HepG2 (cell line): ENCODE data around the gene ULBP2. TPM values are rescaled to one million over a fixed set of nuclear protein-coding genes. Genes with fewer than 3 reads are reported as not detected.

Experiments used
- ATAC-seq: fragments of 200-7000 bp; cut with Tn5 transposase; 3 replicates; pipeline ENCODE4 v1.9.1; 2020; ENCODE audit warnings: mild to moderate bottlenecking, moderate library complexity
- BruUV-seq: library from RNA; stranded (reverse); fragments of 400-500 nt; replicated peaks from 2 replicates; lab custom pipeline; 2021; lab: Mats Ljungman, UMichigan
- CTCF ChIA-PET: fragments of 300-600 bp; formaldehyde crosslinking; extraction: SDS; loops from one replicate; lab custom pipeline; 2021; ENCODE audit warnings: low total read pairs, inconsistent platforms, low intra/inter-chr PET ratio; lab: Yijun Ruan, JAX
- POLR2A ChIA-PET: fragments of 350-600 bp; sonication (Branson Sonifier 250); formaldehyde crosslinking; loops from one replicate; lab custom pipeline; 2020; ENCODE audit warnings: antibody characterized with exemption, inconsistent platforms; lab: Yijun Ruan, JAX
- DNase-seq: peaks from one replicate; pipeline ENCODE4 v3.0.0-alpha.2; 2015; ENCODE audit warnings: low spot score
- FAIRE-seq: peaks from 3 replicates; lab custom pipeline; 2011; peaks lifted over from hg19 to GRCh38; lab: Jason Lieb, UNC
- H2AFZ ChIP-seq: one replicate; pipeline ENCODE4 v1.6.1; 2011; ENCODE audit warnings: low read length, inconsistent platforms
- H3K27ac ChIP-seq: fragments of 300-600 bp; 3 replicates; pipeline ENCODE4 v1.8.0; 2011; ENCODE audit warnings: mixed run types, mild to moderate bottlenecking, mixed read lengths, low read length, inconsistent platforms; ENCODE audit not compliant: insufficient read depth; ENCODE audit errors: extremely low read length
- H3K27me3 ChIP-seq, 2 experiments: fragments of 200-600 bp in 1 of 2; 2 replicates in 1 of 2; 3 replicates in 1 of 2; pipeline versions ENCODE4 v1.6.0 to v1.8.0; 2011; ENCODE audit warnings: low read length in 2 of 2, mild to moderate bottlenecking in 2 of 2, moderate library complexity in 2 of 2, inconsistent platforms in 1 of 2; ENCODE audit not compliant: insufficient read depth in 2 of 2, control insufficient read depth in 1 of 2
- H3K36me3 ChIP-seq, 2 experiments: fragments of 200-600 bp in 1 of 2; replicated peaks in 1 of 2; 2 replicates in 1 of 2; 3 replicates in 1 of 2; pipeline versions ENCODE4 v1.5.1 to v1.8.0; 2011; ENCODE audit warnings: low read length in 2 of 2, inconsistent platforms in 1 of 2; ENCODE audit not compliant: insufficient read depth in 2 of 2, control insufficient read depth in 1 of 2
- H3K4me1 ChIP-seq: 2 replicates; pipeline ENCODE4 v1.5.1; 2012; ENCODE audit warnings: low read length, inconsistent platforms; ENCODE audit not compliant: insufficient read depth
- H3K4me2 ChIP-seq: 2 replicates; pipeline ENCODE4 v1.6.0; 2011; ENCODE audit warnings: low read depth, low read length, inconsistent platforms
- H3K4me3 ChIP-seq, 3 experiments: fragments of 200-600 bp in 1 of 3; sonication (generic), shearing (Covaris generic) in 1 of 3; replicated peaks in 1 of 3; 2 replicates each; pipeline ENCODE4 v1.5.1; 2011 to 2016; ENCODE audit warnings: low read length in 3 of 3, inconsistent platforms in 2 of 3, low read depth in 2 of 3, mild to moderate bottlenecking in 2 of 3, control low read depth in 1 of 3, mixed read lengths in 1 of 3; ENCODE audit not compliant: insufficient read depth in 1 of 3
- H3K79me2 ChIP-seq: one replicate; pipeline ENCODE4 v1.6.1; 2011; ENCODE audit warnings: low read length, inconsistent platforms; ENCODE audit not compliant: insufficient read depth
- H3K9ac ChIP-seq: 2 replicates; pipeline ENCODE4 v1.6.0; 2011; ENCODE audit warnings: mild to moderate bottlenecking, low read depth, low read length, inconsistent platforms; ENCODE audit not compliant: insufficient read depth
- H3K9me3 ChIP-seq: 2 replicates; pipeline ENCODE4 v1.5.1; 2012; ENCODE audit warnings: mild to moderate bottlenecking, low read length
- H4K20me1 ChIP-seq: 2 replicates; pipeline ENCODE4 v1.6.0; 2011; ENCODE audit warnings: inconsistent platforms, mild to moderate bottlenecking, low read length, moderate library complexity; ENCODE audit not compliant: insufficient read depth
- AGO2 ChIP-seq: fragments of 200-400 bp; formaldehyde crosslinking; optimal IDR thresholded peaks from 2 replicates; pipeline ENCODE3; 2017; ENCODE audit warnings: mild to moderate bottlenecking, low read depth, low read length, moderate library complexity
- ARHGAP35 ChIP-seq: sonication (generic); formaldehyde crosslinking; IDR thresholded peaks from 2 replicates; pipeline ENCODE4 v1.9.0; 2022; ENCODE audit warnings: mild to moderate bottlenecking, inconsistent platforms, moderate library complexity, missing genetic modification reagents, borderline replicate concordance
- ARID2 ChIP-seq: sonication (generic); formaldehyde crosslinking; IDR thresholded peaks from 2 replicates; pipeline ENCODE4 v1.8.1; 2022; ENCODE audit warnings: mild to moderate bottlenecking, missing genetic modification reagents, borderline replicate concordance
- JUND ChIP-seq: sonication (generic); formaldehyde crosslinking; IDR thresholded peaks from 2 replicates; pipeline ENCODE4 v1.8.0; 2022; ENCODE audit warnings: mild to moderate bottlenecking, missing genetic modification reagents
- KLF6 ChIP-seq: IDR thresholded peaks from 2 replicates; pipeline ENCODE4 v1.8.0; 2016; ENCODE audit warnings: missing biosample characterization, missing genetic modification reagents
- MAFK ChIP-seq, 2 experiments: IDR thresholded peaks in 1 of 2; conservative IDR thresholded peaks in 1 of 2; 2 replicates each; pipeline ENCODE4 v1.6.1; 2011; ENCODE audit warnings: improper control_type of control experiment in 2 of 2, low read length in 2 of 2
- MTA1 ChIP-seq: sonication (generic); formaldehyde crosslinking; IDR thresholded peaks from 2 replicates; pipeline ENCODE4 v1.4.0; 2020; ENCODE audit warnings: missing genetic modification reagents, mild to moderate bottlenecking, borderline replicate concordance
- NR2F6 ChIP-seq, 2 experiments: IDR thresholded peaks; 2 replicates each; pipeline ENCODE4 v1.6.1; 2016; ENCODE audit warnings: antibody characterized with exemption in 1 of 2, mild to moderate bottlenecking in 1 of 2
- RBM39 ChIP-seq: fragments of 200-400 bp; formaldehyde crosslinking; IDR thresholded peaks from one replicate; pipeline ENCODE4 v1.6.1; 2018; ENCODE audit warnings: antibody characterized with exemption, mild to moderate bottlenecking, low read depth, low read length; ENCODE audit not compliant: poor library complexity, severe bottlenecking
- ZBTB3 ChIP-seq: sonication (generic); formaldehyde crosslinking; IDR thresholded peaks from 2 replicates; pipeline ENCODE4 v1.4.0; 2020; ENCODE audit warnings: low read depth, mild to moderate bottlenecking, moderate library complexity, missing genetic modification reagents, borderline replicate concordance
- ZFP36L1 ChIP-seq: sonication (generic); formaldehyde crosslinking; IDR thresholded peaks from 2 replicates; pipeline ENCODE4 v1.8.0; 2022; ENCODE audit warnings: mild to moderate bottlenecking, missing genetic modification reagents, moderate library complexity
- ZFP62 ChIP-seq: sonication (generic); formaldehyde crosslinking; IDR thresholded peaks from 2 replicates; pipeline ENCODE4 v1.4.0; 2020; ENCODE audit warnings: missing genetic modification reagents
- ZNF3 ChIP-seq: IDR thresholded peaks from 2 replicates; pipeline ENCODE4 v1.7.0; 2017; ENCODE audit warnings: inconsistent platforms
- ZNF720 ChIP-seq: sonication (generic); formaldehyde crosslinking; IDR thresholded peaks from 2 replicates; pipeline ENCODE4 v1.4.0; 2020; ENCODE audit warnings: missing genetic modification reagents
- ZSCAN30 ChIP-seq: sonication (generic); formaldehyde crosslinking; IDR thresholded peaks from 2 replicates; pipeline ENCODE4 v1.5.0; 2020; ENCODE audit warnings: mild to moderate bottlenecking, missing genetic modification reagents
- WGBS: methylation state at CpG from one replicate; pipeline ENCODE4 v1.1.6; 2017; ENCODE audit warnings: low lambda C conversion rate; 5-methylcytosine and 5-hydroxymethylcytosine counted together
- in situ Hi-C: cut with HindIII; loops from 2 replicates; pipeline ENCODE4 v1.10.0; 2017; ENCODE audit warnings: low pct_unique_long_range_greater_than_20kb; ENCODE audit not compliant: extremely low pct_ligation_motif_present
- intact Hi-C: fragments of 100-400 bp; cut with micrococcal nuclease; formaldehyde crosslinking; loops from one replicate; pipeline ENCODE4 v1.10.0; 2022; ENCODE audit not compliant: unreplicated experiment
- polyA plus RNA-seq, 8 experiments: library from polyadenylated mRNA; depleted of rRNA in 3 of 8; stranded (reverse) in 7 of 8; unstranded in 1 of 8; fragments of >200 nt; fragmentation: Illumina TruSeq in 4 of 8; extraction: Trizol in 4 of 8; gene quantifications; 2 replicates each; pipeline versions ENCODE4 v1.2.1 to v1.2.3, GENCODE V29; 2011 to 2016; ENCODE audit warnings: low read depth in 4 of 8, missing spikeins in 1 of 8, mixed read lengths in 1 of 8; ENCODE audit not compliant: insufficient read depth in 1 of 8
- total RNA-seq, 5 experiments: library from RNA; depleted of rRNA; stranded (reverse); fragments of >200 nt; fragmentation: Illumina TruSeq; extraction: Trizol; gene quantifications; 2 replicates each; pipeline ENCODE4 v1.2.3, GENCODE V29; 2016; ENCODE audit warnings: low read depth in 1 of 5
- TF ChIP-seq, protein P1 (sequence below): sonication (generic); formaldehyde crosslinking; IDR thresholded peaks from 2 replicates; pipeline ENCODE4 v1.5.1; 2020; ENCODE audit warnings: missing genetic modification reagents, mild to moderate bottlenecking, borderline replicate concordance
- TF ChIP-seq, protein P2 (sequence below): sonication (generic); formaldehyde crosslinking; conservative IDR thresholded peaks from 2 replicates; pipeline ENCODE4 v1.4.0; 2020; ENCODE audit warnings: missing genetic modification reagents
- TF ChIP-seq, protein P3 (sequence below): sonication (generic); formaldehyde crosslinking; IDR thresholded peaks from 2 replicates; pipeline ENCODE4 v1.4.0; 2020; ENCODE audit warnings: missing genetic modification reagents

ULBP2 gene
- total and polyA plus RNA-seq, 2 of the 13 experiments (the other 11 are each of a cell fraction or from before 2014, with no cell fraction given) = not detected

DNA sequence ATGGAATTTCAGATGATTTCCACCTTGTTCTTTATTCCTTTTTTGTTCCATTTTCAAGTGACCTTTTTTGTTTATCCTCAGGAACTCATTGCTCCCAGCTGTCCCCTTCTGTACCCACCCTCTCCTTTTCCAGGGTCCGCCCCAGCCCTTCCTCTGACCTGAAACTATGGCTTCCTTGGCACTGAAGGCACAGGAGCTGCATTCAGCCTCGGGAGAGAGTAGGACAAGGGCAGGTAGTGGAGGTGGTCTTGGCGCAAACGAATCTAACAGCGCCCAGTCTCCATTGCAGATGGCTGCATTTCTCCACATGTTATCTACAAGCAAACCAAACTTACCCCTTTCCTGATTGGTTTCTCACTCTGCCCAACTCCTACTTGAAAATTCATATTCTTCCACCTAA lies 8.8 kb upstream of the ULBP2 start:
- Histone ChIP-seq H3K4me1 (no peaks in the 10 kb centered on the region; the same call in 1 of the 2 replicates), H3K27me3 (peaks cover 4 to 52% of the 10 kb centered on the region in 2 experiments; a peak in 4 of 5 replicates), H3K79me2 (no peaks in the 10 kb centered on the region), H2AFZ (no peak overlapping the region), H3K9ac (no peak overlapping the region), H3K4me3 (no peak overlapping the region), H3K9me3 (no peaks in the 10 kb centered on the region), H4K20me1 (no peaks in the 10 kb centered on the region), H3K27ac (no peak overlapping the region), H3K36me3 (no peaks in the 10 kb centered on the region), H3K4me2 (no peak overlapping the region)
- intact Hi-C loops = loop anchor here (10.0 kb wide), 1 partner anchor 882 kb away; no protein-coding TSS in a partner anchor
- 15% methylated on average over 5 of the region's 5 CpGs for WGBS
- TF ChIP-seq AGO2 = no peak
- TF ChIP-seq MTA1 (CRISPR knock-in tag) = no peak
- TF ChIP-seq ZBTB3 (CRISPR knock-in tag) = no peak
- TF ChIP-seq ARID2 (CRISPR knock-in tag) = no peak
- no peak for TF ChIP-seq JUND (CRISPR knock-in tag)
- no peak for TF ChIP-seq ZFP62
- TF ChIP-seq ZNF720 = no peak
- TF ChIP-seq ZFP36L1 (CRISPR knock-in tag) = no peak
- no peak for TF ChIP-seq ZNF3 (CRISPR knock-in tag)
- TF ChIP-seq NR2F6 (IDR thresholded peaks at IDR 0.05) = no peak
- no peak for TF ChIP-seq NR2F6 (CRISPR knock-in tag; IDR thresholded peaks at IDR 0.05)
- no peak for TF ChIP-seq MAFK (conservative IDR thresholded peaks at IDR 0.05 in 1 of 2, IDR thresholded peaks at IDR 0.05 in 1 of 2; ENCODE audit: low read length in 2 of 2)
- TF ChIP-seq RBM39 = no peak
- TF ChIP-seq KLF6 = no peak
- TF ChIP-seq ARHGAP35 = no peak
- TF ChIP-seq, protein P1, sequence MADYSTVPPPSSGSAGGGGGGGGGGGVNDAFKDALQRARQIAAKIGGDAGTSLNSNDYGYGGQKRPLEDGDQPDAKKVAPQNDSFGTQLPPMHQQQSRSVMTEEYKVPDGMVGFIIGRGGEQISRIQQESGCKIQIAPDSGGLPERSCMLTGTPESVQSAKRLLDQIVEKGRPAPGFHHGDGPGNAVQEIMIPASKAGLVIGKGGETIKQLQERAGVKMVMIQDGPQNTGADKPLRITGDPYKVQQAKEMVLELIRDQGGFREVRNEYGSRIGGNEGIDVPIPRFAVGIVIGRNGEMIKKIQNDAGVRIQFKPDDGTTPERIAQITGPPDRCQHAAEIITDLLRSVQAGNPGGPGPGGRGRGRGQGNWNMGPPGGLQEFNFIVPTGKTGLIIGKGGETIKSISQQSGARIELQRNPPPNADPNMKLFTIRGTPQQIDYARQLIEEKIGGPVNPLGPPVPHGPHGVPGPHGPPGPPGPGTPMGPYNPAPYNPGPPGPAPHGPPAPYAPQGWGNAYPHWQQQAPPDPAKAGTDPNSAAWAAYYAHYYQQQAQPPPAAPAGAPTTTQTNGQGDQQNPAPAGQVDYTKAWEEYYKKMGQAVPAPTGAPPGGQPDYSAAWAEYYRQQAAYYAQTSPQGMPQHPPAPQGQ (CRISPR knock-in tag) = no peak
- no peak for TF ChIP-seq ZSCAN30
- TF ChIP-seq, protein P2, sequence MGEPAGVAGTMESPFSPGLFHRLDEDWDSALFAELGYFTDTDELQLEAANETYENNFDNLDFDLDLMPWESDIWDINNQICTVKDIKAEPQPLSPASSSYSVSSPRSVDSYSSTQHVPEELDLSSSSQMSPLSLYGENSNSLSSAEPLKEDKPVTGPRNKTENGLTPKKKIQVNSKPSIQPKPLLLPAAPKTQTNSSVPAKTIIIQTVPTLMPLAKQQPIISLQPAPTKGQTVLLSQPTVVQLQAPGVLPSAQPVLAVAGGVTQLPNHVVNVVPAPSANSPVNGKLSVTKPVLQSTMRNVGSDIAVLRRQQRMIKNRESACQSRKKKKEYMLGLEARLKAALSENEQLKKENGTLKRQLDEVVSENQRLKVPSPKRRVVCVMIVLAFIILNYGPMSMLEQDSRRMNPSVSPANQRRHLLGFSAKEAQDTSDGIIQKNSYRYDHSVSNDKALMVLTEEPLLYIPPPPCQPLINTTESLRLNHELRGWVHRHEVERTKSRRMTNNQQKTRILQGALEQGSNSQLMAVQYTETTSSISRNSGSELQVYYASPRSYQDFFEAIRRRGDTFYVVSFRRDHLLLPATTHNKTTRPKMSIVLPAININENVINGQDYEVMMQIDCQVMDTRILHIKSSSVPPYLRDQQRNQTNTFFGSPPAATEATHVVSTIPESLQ = no peak
- TF ChIP-seq, protein P3, sequence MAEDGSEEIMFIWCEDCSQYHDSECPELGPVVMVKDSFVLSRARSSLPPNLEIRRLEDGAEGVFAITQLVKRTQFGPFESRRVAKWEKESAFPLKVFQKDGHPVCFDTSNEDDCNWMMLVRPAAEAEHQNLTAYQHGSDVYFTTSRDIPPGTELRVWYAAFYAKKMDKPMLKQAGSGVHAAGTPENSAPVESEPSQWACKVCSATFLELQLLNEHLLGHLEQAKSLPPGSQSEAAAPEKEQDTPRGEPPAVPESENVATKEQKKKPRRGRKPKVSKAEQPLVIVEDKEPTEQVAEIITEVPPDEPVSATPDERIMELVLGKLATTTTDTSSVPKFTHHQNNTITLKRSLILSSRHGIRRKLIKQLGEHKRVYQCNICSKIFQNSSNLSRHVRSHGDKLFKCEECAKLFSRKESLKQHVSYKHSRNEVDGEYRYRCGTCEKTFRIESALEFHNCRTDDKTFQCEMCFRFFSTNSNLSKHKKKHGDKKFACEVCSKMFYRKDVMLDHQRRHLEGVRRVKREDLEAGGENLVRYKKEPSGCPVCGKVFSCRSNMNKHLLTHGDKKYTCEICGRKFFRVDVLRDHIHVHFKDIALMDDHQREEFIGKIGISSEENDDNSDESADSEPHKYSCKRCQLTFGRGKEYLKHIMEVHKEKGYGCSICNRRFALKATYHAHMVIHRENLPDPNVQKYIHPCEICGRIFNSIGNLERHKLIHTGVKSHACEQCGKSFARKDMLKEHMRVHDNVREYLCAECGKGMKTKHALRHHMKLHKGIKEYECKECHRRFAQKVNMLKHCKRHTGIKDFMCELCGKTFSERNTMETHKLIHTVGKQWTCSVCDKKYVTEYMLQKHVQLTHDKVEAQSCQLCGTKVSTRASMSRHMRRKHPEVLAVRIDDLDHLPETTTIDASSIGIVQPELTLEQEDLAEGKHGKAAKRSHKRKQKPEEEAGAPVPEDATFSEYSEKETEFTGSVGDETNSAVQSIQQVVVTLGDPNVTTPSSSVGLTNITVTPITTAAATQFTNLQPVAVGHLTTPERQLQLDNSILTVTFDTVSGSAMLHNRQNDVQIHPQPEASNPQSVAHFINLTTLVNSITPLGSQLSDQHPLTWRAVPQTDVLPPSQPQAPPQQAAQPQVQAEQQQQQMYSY (CRISPR knock-in tag) = no peak
- FAIRE-seq (no peak), DNase-seq (no peak), ATAC-seq (no peak)
- in situ Hi-C loops = loop anchor here (5.0 to 10.0 kb wide), 2 partner anchors 94 to 882 kb away; partner anchors contain the start of gene RAET1L
- no TSS peak for BruUV-seq
- ChIA-PET CTCF (interaction anchor here (4.1 kb wide), 1 partner anchor 84 kb away, joined by 64 read pairs; no protein-coding TSS in a partner anchor), POLR2A (no interaction called here)
